Kidney (tissue), 14 donors: ENCODE results near the gene CCNT2. TPM values are rescaled to one million over a fixed set of nuclear protein-coding genes. Genes with fewer than 3 reads are reported as not detected.

Source experiments
- DNase-seq, 5 donors: peaks; one replicate each; pipeline ENCODE4 v3.0.0-alpha.2; 2013 to 2020
- FAIRE-seq: peaks from 2 replicates; lab custom pipeline; 2012; peaks lifted over from hg19 to GRCh38; lab: Jason Lieb, UNC
- H3K27ac ChIP-seq, 2 donors: one replicate each; pipeline ENCODE4 v1.7.0; 2013; ENCODE audit warnings: low read depth in 2 of 2, low read length in 2 of 2, inconsistent platforms in 1 of 2
- H3K27me3 ChIP-seq: one replicate; pipeline ENCODE4 v1.7.1; 2013; ENCODE audit warnings: low read length, inconsistent platforms; ENCODE audit not compliant: control insufficient read depth, insufficient read depth
- H3K36me3 ChIP-seq, 3 donors: one replicate each; pipeline versions ENCODE4 v1.7.0 to v1.7.1; 2013; ENCODE audit warnings: low read length in 3 of 3, control low read depth in 1 of 3, inconsistent platforms in 1 of 3; ENCODE audit not compliant: insufficient read depth in 3 of 3, control insufficient read depth in 2 of 3
- H3K4me1 ChIP-seq, 3 donors: one replicate each; pipeline versions ENCODE4 v1.7.0 to v1.7.1; 2013; ENCODE audit warnings: low read length in 3 of 3, inconsistent platforms in 1 of 3, low read depth in 1 of 3; ENCODE audit not compliant: control insufficient read depth in 2 of 3, insufficient read depth in 2 of 3
- H3K4me3 ChIP-seq, 3 donors: one replicate each; pipeline versions ENCODE4 v1.7.0 to v1.8.1; 2013; ENCODE audit warnings: low read length in 3 of 3, control low read depth in 1 of 3, inconsistent platforms in 1 of 3
- H3K9ac ChIP-seq, 3 donors: one replicate each; pipeline versions ENCODE4 v1.7.0 to v1.7.1; 2013; ENCODE audit warnings: low read length in 3 of 3, control low read depth in 1 of 3, inconsistent platforms in 1 of 3
- H3K9me3 ChIP-seq, 3 donors: one replicate each; pipeline versions ENCODE4 v1.7.0 to v1.7.1; 2013; ENCODE audit warnings: low read length in 3 of 3, control low read depth in 1 of 3, inconsistent platforms in 1 of 3; ENCODE audit not compliant: control insufficient read depth in 2 of 3, insufficient read depth in 1 of 3
- CTCF ChIP-seq: IDR thresholded peaks from 3 replicates; pipeline ENCODE4 v1.5.1; 2012; ENCODE audit warnings: mild to moderate bottlenecking, moderate library complexity, borderline replicate concordance; ENCODE audit not compliant: insufficient read depth; ENCODE audit errors: extremely low read depth
- intact Hi-C: fragments of 100-400 bp; cut with DNase I; formaldehyde crosslinking; loops from one replicate; pipeline ENCODE4 v1.11.1; 2022
- polyA plus RNA-seq: library from polyadenylated mRNA; stranded (reverse); fragments of 350-450 nt; fragmentation: Illumina TruSeq; extraction: RNeasy Lipid Tissue Mini Kit (QIAGEN cat#74804); gene quantifications from one replicate; pipeline ENCODE4 v1.2.3, GENCODE V29; 2014; ENCODE audit warnings: low read depth, low replicate concordance; ENCODE audit not compliant: insufficient read depth
- total RNA-seq: library from RNA; stranded (reverse); fragmentation: NEBNext Ultra II Directional; extraction: Animal tissue kit (Norgen Biotek cat#: 25700); gene quantifications from one replicate; pipeline ENCODE4 v1.2.1, GENCODE V29; 2021
- donor health status: control.
- donor health status: control.
- donor health status: control.
- donor health status: control.
- donor health status: control.
- donor health status: DM: yes; HTN: yes; CAD: no.
- donor health status: Normal renal cell carcinoma (clear cell type).

The CCNT2 gene
- total and polyA plus RNA-seq, 2 donors from 2014 or later = 7.0 to 42.1 TPM

GRCh38 chr2:134979221-134979620 is 60.6 kb downstream of the CCNT2 start:
- no peak for FAIRE-seq
- no peak for TF ChIP-seq CTCF

GRCh38 chr2:134980639-134981038 is 62.0 kb downstream of the CCNT2 start:
- no peak for FAIRE-seq
- no peaks in the 10 kb centered on the region for H3K9me3 ChIP-seq
- H3K4me1 ChIP-seq = no peaks in the 10 kb centered on the region
- no peaks in the 10 kb centered on the region for H3K36me3 ChIP-seq
- no peak overlapping the region for H3K9ac ChIP-seq
- TF ChIP-seq CTCF = no peak
- H3K27me3 ChIP-seq = no peaks in the 10 kb centered on the region
- intact Hi-C loops = no loop called here
- H3K4me3 ChIP-seq = no peak overlapping the region
- no peak for DNase-seq
- no peak overlapping the region for H3K27ac ChIP-seq

More at GRCh38 chr2:134979221-134979620, 60.6 kb downstream of the CCNT2 start:
- no peak overlapping the region for H3K27ac ChIP-seq
- H3K4me1 ChIP-seq = no peaks in the 10 kb centered on the region
- H3K4me3 ChIP-seq = no peak overlapping the region
- no peak for DNase-seq
- no peaks in the 10 kb centered on the region for H3K36me3 ChIP-seq
- no peak overlapping the region for H3K9ac ChIP-seq
- H3K27me3 ChIP-seq = no peaks in the 10 kb centered on the region
- intact Hi-C loops = no loop called here
- H3K9me3 ChIP-seq = peaks cover 0 to 4% (median 0%) of the 10 kb centered on the region in 3 donors

- H3K27me3 ChIP-seq = no peaks in the 10 kb centered on the region
- no peaks in the 10 kb centered on the region for H3K9me3 ChIP-seq
- no peak for TF ChIP-seq CTCF
- H3K4me1 ChIP-seq = no peaks in the 10 kb centered on the region
- no peak overlapping the region for H3K4me3 ChIP-seq
- no peak for FAIRE-seq
- no peaks in the 10 kb centered on the region for H3K36me3 ChIP-seq
- DNase-seq = no peak
- no peak overlapping the region for H3K9ac ChIP-seq
- H3K27ac ChIP-seq = no peak overlapping the region
- intact Hi-C loops = no loop called here
Observed at GRCh38 chr2:134982603-134983002, 64.0 kb downstream of the CCNT2 start.

DNA sequence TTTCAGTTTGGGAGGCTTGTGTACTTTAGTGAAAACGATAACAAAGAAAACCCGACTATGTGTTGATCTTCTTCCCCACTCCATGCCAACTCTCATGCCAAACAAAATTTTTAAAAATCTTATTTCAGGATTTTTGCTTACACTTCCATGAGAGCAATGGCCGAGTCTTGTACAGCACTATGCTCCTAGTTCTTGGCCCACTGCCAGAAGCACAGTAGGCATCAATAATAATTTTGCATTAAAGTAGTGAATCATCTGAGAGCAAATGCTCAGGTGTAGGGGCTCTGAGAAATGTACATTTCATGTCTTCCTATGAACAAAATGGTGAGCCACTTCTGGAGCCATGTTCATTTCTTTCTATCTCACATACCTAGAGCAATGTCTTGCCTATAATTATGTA is 66.4 kb downstream of the CCNT2 start:
- Histone ChIP-seq H3K9me3 (no peaks in the 10 kb centered on the region), H3K4me1 (no peaks in the 10 kb centered on the region), H3K36me3 (no peaks in the 10 kb centered on the region), H3K4me3 (no peak overlapping the region), H3K27ac (no peak overlapping the region), H3K9ac (no peak overlapping the region), H3K27me3 (no peaks in the 10 kb centered on the region)
- DNase-seq = no peak
- FAIRE-seq = no peak
- TF ChIP-seq CTCF = no peak
- intact Hi-C loops = no loop called here
